HepG2 (cell line): ENCODE results near the gene PGPEP1. TPM values are rescaled to one million over a fixed set of nuclear protein-coding genes. Genes with fewer than 3 reads are reported as not detected.

Experiments used
- DMAP1 ChIP-seq: IDR thresholded peaks from 2 replicates; pipeline ENCODE4 v1.6.1; 2016
- HCFC1 ChIP-seq: fragments of 150-350 bp; IDR thresholded peaks from 2 replicates; pipeline ENCODE4 v1.6.1; 2014; ENCODE audit warnings: low read depth, low read length
- MBD4 ChIP-seq: IDR thresholded peaks from 2 replicates; pipeline ENCODE4 v1.6.1; 2012; ENCODE audit warnings: low read length, inconsistent platforms, borderline replicate concordance
- NFYC ChIP-seq: IDR thresholded peaks from 2 replicates; pipeline ENCODE4 v1.6.1; 2016; ENCODE audit warnings: missing genetic modification reagents, missing compliant biosample characterization
- SP5 ChIP-seq: IDR thresholded peaks from 2 replicates; pipeline ENCODE4 v1.6.1; 2016; ENCODE audit warnings: low read depth, borderline replicate concordance
- TRIM24 ChIP-seq: sonication (generic); formaldehyde crosslinking; IDR thresholded peaks from 2 replicates; pipeline ENCODE4 v1.8.0; 2022; ENCODE audit warnings: mild to moderate bottlenecking, missing genetic modification reagents
- ZFX ChIP-seq: sonication (generic); formaldehyde crosslinking; IDR thresholded peaks from 2 replicates; pipeline ENCODE4 v1.4.0; 2020; ENCODE audit warnings: mild to moderate bottlenecking, low read depth, missing genetic modification reagents, moderate library complexity
- ZNF101 ChIP-seq: sonication (generic); formaldehyde crosslinking; IDR thresholded peaks from 2 replicates; pipeline ENCODE4 v1.4.0; 2020; ENCODE audit warnings: mild to moderate bottlenecking, low read depth, missing genetic modification reagents, borderline replicate concordance
- ZNF468 ChIP-seq: sonication (generic); formaldehyde crosslinking; IDR thresholded peaks from 2 replicates; pipeline ENCODE4 v1.8.0; 2022; ENCODE audit warnings: mild to moderate bottlenecking, moderate library complexity, missing genetic modification reagents
- ZNF652 ChIP-seq: IDR thresholded peaks from 2 replicates; pipeline ENCODE4 v1.6.1; 2016; ENCODE audit warnings: low read depth, borderline replicate concordance
- ZNF674 ChIP-seq: sonication (generic); formaldehyde crosslinking; IDR thresholded peaks from 2 replicates; pipeline ENCODE4 v1.5.0; 2020; ENCODE audit warnings: low read depth, mild to moderate bottlenecking, missing genetic modification reagents
- ZNF878 ChIP-seq: sonication (generic); formaldehyde crosslinking; IDR thresholded peaks from 2 replicates; pipeline ENCODE4 v1.8.1; 2023; ENCODE audit warnings: mild to moderate bottlenecking, missing genetic modification reagents, moderate library complexity
- polyA plus RNA-seq, 8 experiments: library from polyadenylated mRNA; depleted of rRNA in 3 of 8; stranded (reverse) in 7 of 8; unstranded in 1 of 8; fragments of >200 nt; fragmentation: Illumina TruSeq in 4 of 8; extraction: Trizol in 4 of 8; gene quantifications; 2 replicates each; pipeline versions ENCODE4 v1.2.1 to v1.2.3, GENCODE V29; 2011 to 2016; ENCODE audit warnings: low read depth in 4 of 8, missing spikeins in 1 of 8, mixed read lengths in 1 of 8; ENCODE audit not compliant: insufficient read depth in 1 of 8
- total RNA-seq, 5 experiments: library from RNA; depleted of rRNA; stranded (reverse); fragments of >200 nt; fragmentation: Illumina TruSeq; extraction: Trizol; gene quantifications; 2 replicates each; pipeline ENCODE4 v1.2.3, GENCODE V29; 2016; ENCODE audit warnings: low read depth in 1 of 5
- TF ChIP-seq, protein P1 (sequence below): sonication (generic); formaldehyde crosslinking; IDR thresholded peaks from 2 replicates; pipeline ENCODE4 v1.4.0; 2020; ENCODE audit warnings: missing genetic modification reagents
- TF ChIP-seq, protein P2 (sequence below): sonication (generic); formaldehyde crosslinking; IDR thresholded peaks from 2 replicates; pipeline ENCODE4 v1.4.0; 2020; ENCODE audit warnings: missing genetic modification reagents
- TF ChIP-seq, protein P3 (sequence below): sonication (generic); formaldehyde crosslinking; IDR thresholded peaks from 2 replicates; pipeline ENCODE4 v1.4.0; 2020; ENCODE audit warnings: missing genetic modification reagents

PGPEP1 gene
- total and polyA plus RNA-seq, 2 of the 13 experiments (the other 11 are each of a cell fraction or from before 2014, with no cell fraction given), result 53.1 to 56.6 TPM

DNA sequence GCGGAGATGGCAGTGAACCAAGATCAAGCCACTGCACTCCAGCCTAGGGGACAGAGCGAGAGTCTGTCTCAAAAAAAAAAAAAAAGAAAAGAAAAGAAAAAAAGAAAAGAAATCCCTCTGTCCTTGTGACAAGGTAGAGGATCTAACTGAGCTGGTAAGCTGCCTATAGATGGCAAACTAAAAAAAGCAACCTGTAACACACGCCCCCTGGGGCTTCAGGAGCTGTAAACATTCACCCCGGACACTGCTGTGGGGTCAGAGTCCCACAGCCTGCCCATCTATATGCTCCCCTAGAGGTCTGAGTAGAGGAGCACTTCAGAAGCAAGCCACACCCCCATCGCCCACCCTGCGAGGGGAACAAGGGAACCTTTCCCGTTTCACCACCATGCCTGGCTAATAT, 4.3 kb upstream of the PGPEP1 start (continued):
- TF ChIP-seq, protein P1, sequence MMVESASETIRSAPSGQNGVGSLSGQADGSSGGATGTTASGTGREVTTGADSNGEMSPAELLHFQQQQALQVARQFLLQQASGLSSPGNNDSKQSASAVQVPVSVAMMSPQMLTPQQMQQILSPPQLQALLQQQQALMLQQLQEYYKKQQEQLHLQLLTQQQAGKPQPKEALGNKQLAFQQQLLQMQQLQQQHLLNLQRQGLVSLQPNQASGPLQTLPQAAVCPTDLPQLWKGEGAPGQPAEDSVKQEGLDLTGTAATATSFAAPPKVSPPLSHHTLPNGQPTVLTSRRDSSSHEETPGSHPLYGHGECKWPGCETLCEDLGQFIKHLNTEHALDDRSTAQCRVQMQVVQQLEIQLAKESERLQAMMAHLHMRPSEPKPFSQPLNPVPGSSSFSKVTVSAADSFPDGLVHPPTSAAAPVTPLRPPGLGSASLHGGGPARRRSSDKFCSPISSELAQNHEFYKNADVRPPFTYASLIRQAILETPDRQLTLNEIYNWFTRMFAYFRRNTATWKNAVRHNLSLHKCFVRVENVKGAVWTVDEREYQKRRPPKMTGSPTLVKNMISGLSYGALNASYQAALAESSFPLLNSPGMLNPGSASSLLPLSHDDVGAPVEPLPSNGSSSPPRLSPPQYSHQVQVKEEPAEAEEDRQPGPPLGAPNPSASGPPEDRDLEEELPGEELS (CRISPR knock-in tag), result peak; percentile 31; the same call in 1 of the 2 replicates
- no peak for TF ChIP-seq SP5
- TF ChIP-seq ZFX, result no peak
- TF ChIP-seq TRIM24 (CRISPR knock-in tag), result no peak
- TF ChIP-seq, protein P2, sequence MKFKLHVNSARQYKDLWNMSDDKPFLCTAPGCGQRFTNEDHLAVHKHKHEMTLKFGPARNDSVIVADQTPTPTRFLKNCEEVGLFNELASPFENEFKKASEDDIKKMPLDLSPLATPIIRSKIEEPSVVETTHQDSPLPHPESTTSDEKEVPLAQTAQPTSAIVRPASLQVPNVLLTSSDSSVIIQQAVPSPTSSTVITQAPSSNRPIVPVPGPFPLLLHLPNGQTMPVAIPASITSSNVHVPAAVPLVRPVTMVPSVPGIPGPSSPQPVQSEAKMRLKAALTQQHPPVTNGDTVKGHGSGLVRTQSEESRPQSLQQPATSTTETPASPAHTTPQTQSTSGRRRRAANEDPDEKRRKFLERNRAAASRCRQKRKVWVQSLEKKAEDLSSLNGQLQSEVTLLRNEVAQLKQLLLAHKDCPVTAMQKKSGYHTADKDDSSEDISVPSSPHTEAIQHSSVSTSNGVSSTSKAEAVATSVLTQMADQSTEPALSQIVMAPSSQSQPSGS (CRISPR knock-in tag), result no peak
- TF ChIP-seq MBD4, result no peak
- no peak for TF ChIP-seq ZNF674 (CRISPR knock-in tag)
- TF ChIP-seq ZNF652 (CRISPR knock-in tag), result no peak
- 0 out of 2 replicates have a peak, but pooled peaks have one; percentile 9 for TF ChIP-seq ZNF878 (CRISPR knock-in tag)
- no peak for TF ChIP-seq ZNF101 (CRISPR knock-in tag)
- TF ChIP-seq DMAP1 (CRISPR knock-in tag), result no peak
- no peak for TF ChIP-seq NFYC (CRISPR knock-in tag)
- TF ChIP-seq HCFC1, result no peak
- no peak for TF ChIP-seq ZNF468 (CRISPR knock-in tag)
- TF ChIP-seq, protein P3, sequence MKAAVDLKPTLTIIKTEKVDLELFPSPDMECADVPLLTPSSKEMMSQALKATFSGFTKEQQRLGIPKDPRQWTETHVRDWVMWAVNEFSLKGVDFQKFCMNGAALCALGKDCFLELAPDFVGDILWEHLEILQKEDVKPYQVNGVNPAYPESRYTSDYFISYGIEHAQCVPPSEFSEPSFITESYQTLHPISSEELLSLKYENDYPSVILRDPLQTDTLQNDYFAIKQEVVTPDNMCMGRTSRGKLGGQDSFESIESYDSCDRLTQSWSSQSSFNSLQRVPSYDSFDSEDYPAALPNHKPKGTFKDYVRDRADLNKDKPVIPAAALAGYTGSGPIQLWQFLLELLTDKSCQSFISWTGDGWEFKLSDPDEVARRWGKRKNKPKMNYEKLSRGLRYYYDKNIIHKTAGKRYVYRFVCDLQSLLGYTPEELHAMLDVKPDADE, result no peak
